GM12891 (cell line): Measurements from ENCODE around the gene WT1.

ENCODE experiments used
- DNase-seq: peaks from one replicate; pipeline ENCODE4 v3.0.0; 2011; ENCODE audit warnings: low spot score; ENCODE audit not compliant: insufficient read length
- FAIRE-seq: peaks from 2 replicates; lab custom pipeline; 2011; peaks lifted over from hg19 to GRCh38; lab: Jason Lieb, UNC
- PAX5 ChIP-seq: IDR thresholded peaks from 2 replicates; pipeline ENCODE4 v1.6.1; 2011; ENCODE audit warnings: low read length, moderate library complexity, mild to moderate bottlenecking; ENCODE audit not compliant: insufficient read depth, severe bottlenecking
- POLR2A ChIP-seq: IDR thresholded peaks from 2 replicates; pipeline ENCODE4 v1.6.1; 2011; ENCODE audit warnings: low read depth, low read length, control low read depth
- POLR2AphosphoS5 ChIP-seq: IDR thresholded peaks from 2 replicates; pipeline ENCODE4 v1.6.1; 2011; ENCODE audit warnings: low read depth, low read length, control low read depth
- POU2F2 ChIP-seq: IDR thresholded peaks from 2 replicates; pipeline ENCODE4 v1.6.1; 2011; ENCODE audit warnings: low read depth, mild to moderate bottlenecking, control low read depth, low read length, moderate library complexity
- SPI1 ChIP-seq: IDR thresholded peaks from 2 replicates; pipeline ENCODE4 v1.6.1; 2011; ENCODE audit warnings: low read depth, low read length, control low read depth
- TAF1 ChIP-seq: IDR thresholded peaks from 2 replicates; pipeline ENCODE4 v1.6.1; 2011; ENCODE audit warnings: low read depth, low read length, control low read depth

Gene WT1

GRCh38 chr11:32433914-32434355, 1.4 kb downstream of the WT1 start:
- TF ChIP-seq PAX5 (no peak), POU2F2 (no peak), POLR2AphosphoS5 (no peak), SPI1 (no peak), POLR2A (no peak), TAF1 (no peak)
- DNase-seq (no peak), FAIRE-seq (no peak)

GRCh38 chr11:32433101-32433913, 2.0 kb downstream of the WT1 start:
- no peak for DNase-seq
- TF ChIP-seq POLR2AphosphoS5: no peak
- TF ChIP-seq TAF1: no peak
- no peak for TF ChIP-seq PAX5
- no peak for TF ChIP-seq POU2F2
- no peak for TF ChIP-seq SPI1
- TF ChIP-seq POLR2A: no peak
- FAIRE-seq: no peak

GRCh38 chr11:32432565-32432964, 2.8 kb downstream of the WT1 start:
- no peak for FAIRE-seq
- TF ChIP-seq POLR2A (no peak), TAF1 (no peak), PAX5 (no peak), POLR2AphosphoS5 (no peak), POU2F2 (no peak), SPI1 (no peak)
- no peak for DNase-seq

- TF ChIP-seq POLR2AphosphoS5 (no peak), SPI1 (no peak)
- FAIRE-seq (no peak), DNase-seq (no peak)
Observed at GRCh38 chr11:32430568-32431381, 4.6 kb downstream of the WT1 start.

- DNase-seq (no peak), FAIRE-seq (no peak)
- TF ChIP-seq POU2F2 (no peak), TAF1 (no peak), POLR2A (no peak), POLR2AphosphoS5 (no peak), PAX5 (no peak), SPI1 (no peak)
Observed at GRCh38 chr11:32429477-32429876, 5.9 kb downstream of the WT1 start.

GRCh38 chr11:32428665-32429303, 6.6 kb downstream of the WT1 start:
- TF ChIP-seq POLR2AphosphoS5 (no peak), PAX5 (no peak), POU2F2 (no peak)
- DNase-seq (no peak), FAIRE-seq (no peak)

- no peak for DNase-seq
- TF ChIP-seq POLR2A (no peak), PAX5 (no peak), POU2F2 (no peak), SPI1 (no peak), TAF1 (no peak), POLR2AphosphoS5 (no peak)
- no peak for FAIRE-seq
Observed at GRCh38 chr11:32427935-32428664, 7.2 kb downstream of the WT1 start.

- no peak for DNase-seq
- TF ChIP-seq SPI1: no peak
- no peak for TF ChIP-seq POLR2A
- TF ChIP-seq PAX5: no peak
- TF ChIP-seq POLR2AphosphoS5: no peak
- TF ChIP-seq TAF1: no peak
- TF ChIP-seq POU2F2: no peak
- FAIRE-seq: no peak
Observed at GRCh38 chr11:32427616-32427934, 7.8 kb downstream of the WT1 start.
